Measurements from ENCODE around the gene HDDC2. TPM values are rescaled to one million over a fixed set of nuclear protein-coding genes. Genes with fewer than 3 reads are reported as not detected.

Gene HDDC2
- total and polyA plus RNA-seq, 9 of the 15 experiments (the other 6 are each of a cell fraction or from before 2014, with no cell fraction given): 194 to 632 (median 294) TPM

GRCh38 chr6:125314009-125314581 lies 12.3 kb upstream of the HDDC2 start (continued):
- TF ChIP-seq CBX3 (IDR thresholded peaks at IDR 0.05; ENCODE audit: borderline replicate concordance in 1 of 2, low read length in 2 of 2) (no peak), TBL1XR1 (IDR thresholded peaks at IDR 0.05; ENCODE audit: low read length in 2 of 2) (no peak), ZNF121 (CRISPR knock-in tag; conservative IDR thresholded peaks at IDR 0.05) (no peak), ZNF609 (CRISPR knock-in tag; IDR thresholded peaks at IDR 0.05; ENCODE audit: borderline replicate concordance) (no peak), PML (IDR thresholded peaks at IDR 0.05; ENCODE audit: low read length) (no peak), GATA2 (CRISPR knock-in tag; IDR thresholded peaks at IDR 0.05) (no peak), MYC (IDR thresholded peaks at IDR 0.05; ENCODE audit: low read depth, low read length) (no peak), MYC (CRISPR knock-in tag; IDR thresholded peaks at IDR 0.05; ENCODE audit: borderline replicate concordance, low read depth) (no peak), ZFP30 (CRISPR knock-in tag; IDR thresholded peaks at IDR 0.05; ENCODE audit: borderline replicate concordance) (no peak), SETDB1 (IDR thresholded peaks at IDR 0.05; ENCODE audit: low read length) (no peak), CEBPZ (IDR thresholded peaks at IDR 0.05; ENCODE audit: borderline replicate concordance, low read depth, low read length) (no peak), SRSF9 (IDR thresholded peaks at IDR 0.05; ENCODE audit: borderline replicate concordance, low read depth, low read length) (no peak), ZNF639 (CRISPR knock-in tag; conservative IDR thresholded peaks at IDR 0.05 in 1 of 2, IDR thresholded peaks at IDR 0.05 in 1 of 2) (no peak), SAFB2 (IDR thresholded peaks at IDR 0.05; ENCODE audit: borderline replicate concordance, low read depth, low read length, severe bottlenecking) (no peak), NFRKB (IDR thresholded peaks at IDR 0.05; ENCODE audit: low read depth) (no peak), RBM17 (IDR thresholded peaks at IDR 0.05; ENCODE audit: borderline replicate concordance, low read depth, low read length) (no peak), MTA3 (IDR thresholded peaks at IDR 0.05; ENCODE audit: borderline replicate concordance) (no peak), KDM4B (IDR thresholded peaks at IDR 0.05; ENCODE audit: borderline replicate concordance in 2 of 2, low read depth in 1 of 2) (no peak), POLR2A (conservative IDR thresholded peaks at IDR 0.05) (no peak)
